Activated CD4-positive, alpha-beta T cell treated with anti-CD3 and anti-CD28 coated beads, Interleukin-2, amount 50 U/mL, for 16 hours (primary cell): Measurements from ENCODE around the gene TSPO2.

Experiments
- DNase-seq: peaks from one replicate; pipeline ENCODE4 v3.0.0-alpha.2; 2020

The TSPO2 gene

DNA sequence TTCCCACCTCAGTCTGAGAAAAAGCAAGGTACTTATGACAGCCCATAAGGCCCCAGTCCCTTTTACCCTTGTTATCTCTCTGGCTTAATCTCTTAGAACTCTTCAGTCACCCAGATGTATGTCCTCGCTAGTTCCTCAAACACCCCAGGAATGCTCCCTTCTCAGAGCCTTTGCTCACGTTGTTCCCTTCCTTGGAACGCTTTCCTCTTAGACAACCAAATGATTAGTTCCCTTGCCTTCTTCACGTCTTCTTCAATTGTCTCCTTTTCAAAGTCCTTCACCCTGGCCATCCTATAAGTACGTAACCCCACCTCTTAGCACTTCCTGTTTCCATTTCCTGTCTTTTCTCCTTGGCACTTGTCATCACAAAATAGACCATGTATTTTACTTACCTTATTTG is 9.6 kb downstream of the TSPO2 start:
- no peak for DNase-seq

DNA sequence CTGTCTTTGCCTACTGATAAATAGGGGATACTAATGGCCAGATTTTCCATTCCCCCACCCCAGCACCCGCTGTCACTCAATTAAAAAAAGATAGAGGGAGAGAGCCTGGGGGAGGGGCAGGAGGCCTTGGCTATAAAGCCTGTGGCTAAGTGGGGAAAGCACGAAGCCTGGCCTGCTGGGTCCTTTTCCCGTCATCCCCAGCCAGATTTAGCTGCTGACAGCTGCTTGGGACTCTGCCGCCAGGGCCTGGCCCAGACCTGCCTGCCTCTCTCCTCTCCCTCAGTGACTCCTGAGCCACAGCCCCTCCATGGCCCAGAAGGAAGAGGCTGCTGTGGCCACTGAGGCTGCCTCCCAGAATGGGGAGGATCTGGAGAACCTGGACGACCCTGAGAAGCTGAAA is 10.8 kb downstream of the TSPO2 start, which contains the start of gene APOBEC2:
Gene APOBEC2 (plus strand): TSS at position 162 of the 400 bp plus-strand sequence. CDS start 146 bp downstream, at position 308.
- no peak for DNase-seq

DNA sequence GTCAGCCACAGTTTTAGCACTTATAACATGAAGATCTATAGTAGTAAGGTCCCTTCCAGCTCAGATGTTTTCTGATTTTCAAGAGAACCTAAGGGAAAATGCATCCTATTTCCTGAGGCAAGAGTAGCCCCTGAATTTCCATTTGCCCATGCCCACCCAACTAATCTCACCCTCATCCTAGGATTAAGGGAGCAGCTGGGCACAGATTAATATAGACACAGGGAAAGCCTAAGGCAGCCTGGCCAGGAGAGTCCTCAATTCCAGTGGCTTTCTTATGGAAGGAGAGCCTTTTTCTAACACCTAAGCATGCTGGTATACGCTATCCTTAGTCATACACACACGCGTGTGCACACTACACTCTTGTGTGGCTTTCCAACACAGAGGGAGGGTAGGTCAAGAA is 12.2 kb downstream of the TSPO2 start:
- DNase-seq = no peak

DNA sequence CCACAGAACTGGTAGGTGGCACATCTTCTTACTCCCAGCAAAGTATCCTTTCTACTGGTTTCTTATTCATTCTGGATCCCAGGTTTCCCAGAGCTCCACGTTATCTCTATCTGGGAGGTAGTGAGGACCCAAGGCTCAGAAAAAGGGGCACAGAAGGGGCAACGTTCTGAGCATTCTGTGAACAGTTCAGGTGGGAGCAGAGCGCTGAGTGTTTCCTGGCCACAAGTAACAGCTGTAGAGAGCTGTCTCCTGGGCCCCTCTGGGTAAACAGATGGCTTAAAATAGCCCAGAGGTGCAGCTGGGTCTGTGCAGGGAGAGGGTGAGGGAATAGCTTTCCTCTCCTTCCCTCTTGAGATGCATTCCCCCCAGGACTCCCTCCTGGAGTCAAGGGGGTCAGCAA is 12.9 kb downstream of the TSPO2 start:
- no peak for DNase-seq

DNA sequence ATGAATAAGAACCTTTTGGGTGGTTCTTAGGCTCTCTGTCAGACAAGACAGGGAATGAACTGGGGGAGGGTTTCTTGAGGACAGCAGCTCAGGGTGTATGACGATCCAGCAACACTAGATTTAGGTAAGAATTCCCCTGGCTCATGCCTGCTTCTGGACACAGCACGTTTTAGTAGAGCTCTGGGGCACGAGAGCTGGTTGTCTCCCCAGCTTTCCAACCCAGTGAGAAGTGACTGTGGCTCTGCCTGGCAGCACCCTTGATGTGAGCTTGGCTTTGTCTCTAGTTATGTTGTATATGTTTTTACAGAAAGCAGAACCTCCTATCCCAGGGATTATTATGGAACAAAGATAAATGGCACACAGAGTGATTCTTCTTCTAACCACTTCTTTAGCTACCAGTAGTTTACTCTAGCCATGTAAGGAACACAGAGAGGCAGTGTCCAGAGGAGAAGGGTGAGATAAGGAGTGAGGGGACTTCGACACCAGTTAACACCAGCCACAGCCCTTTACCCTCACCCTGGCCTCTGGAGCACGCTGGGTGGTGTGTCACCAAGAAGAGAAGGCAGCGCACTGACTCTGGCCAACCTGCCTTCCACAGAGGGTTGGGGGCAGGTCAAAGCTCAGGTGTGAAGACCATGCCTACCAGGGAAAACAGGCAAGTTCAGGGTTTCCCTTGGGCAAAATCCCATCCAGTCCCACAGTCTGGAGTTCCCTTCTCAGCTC is 14.7 kb downstream of the TSPO2 start:
- DNase-seq = no peak

DNA sequence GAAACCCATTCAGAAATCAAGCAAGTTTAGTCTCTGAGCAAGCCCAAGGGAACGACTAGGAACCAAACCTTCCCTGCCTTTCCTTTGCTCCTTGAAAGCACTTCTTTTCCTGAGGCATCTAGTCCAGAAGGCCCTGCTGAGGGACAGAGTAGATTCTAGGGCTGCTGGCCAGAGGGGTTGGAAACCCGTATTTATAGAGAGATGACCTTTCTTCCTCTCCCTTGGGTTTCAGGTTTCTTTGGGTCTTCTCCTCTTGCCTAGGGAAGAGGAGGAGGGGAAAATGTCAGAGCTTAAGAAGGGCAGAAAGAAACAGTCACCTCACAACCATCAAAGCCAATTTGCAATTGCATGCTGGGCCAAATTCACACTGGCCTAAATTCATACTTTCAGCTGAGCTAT is 16.5 kb downstream of the TSPO2 start:
- DNase-seq = no peak

DNA sequence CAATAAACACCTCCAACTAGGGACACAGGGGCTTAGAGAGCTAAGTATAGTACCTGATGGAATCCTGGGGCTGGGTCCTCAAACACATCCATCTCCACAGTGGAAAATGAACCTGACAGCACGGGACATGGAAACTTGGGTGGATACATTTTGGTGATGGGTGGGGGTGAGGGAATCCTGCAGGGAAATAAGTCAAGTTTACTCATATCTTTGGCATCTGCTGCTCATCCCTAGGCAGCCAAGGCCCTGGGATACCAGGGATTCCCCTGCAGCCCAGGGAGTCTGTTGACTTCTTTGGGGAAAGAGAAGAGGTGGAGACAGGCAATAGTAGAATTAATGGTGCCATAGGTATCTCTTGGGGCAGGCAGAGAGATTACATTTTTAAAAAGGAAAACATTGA is 17.3 kb downstream of the TSPO2 start:
- DNase-seq = no peak

DNA sequence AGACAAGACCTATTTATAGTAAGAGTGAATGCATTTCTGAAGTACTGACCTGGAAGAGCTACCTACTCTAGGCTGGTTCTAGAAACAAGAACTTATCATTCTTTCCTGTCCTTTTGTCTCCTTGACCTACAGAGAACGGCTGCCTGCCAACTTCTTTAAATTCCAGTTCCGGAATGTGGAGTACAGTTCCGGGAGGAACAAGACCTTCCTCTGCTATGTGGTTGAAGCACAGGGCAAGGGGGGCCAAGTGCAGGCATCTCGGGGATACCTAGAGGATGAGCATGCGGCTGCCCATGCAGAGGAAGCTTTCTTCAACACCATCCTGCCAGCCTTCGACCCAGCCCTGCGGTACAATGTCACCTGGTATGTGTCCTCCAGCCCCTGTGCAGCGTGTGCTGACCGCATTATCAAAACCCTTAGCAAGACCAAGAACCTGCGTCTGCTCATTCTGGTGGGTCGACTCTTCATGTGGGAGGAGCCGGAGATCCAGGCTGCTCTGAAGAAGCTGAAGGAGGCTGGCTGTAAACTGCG is 19.0 kb downstream of the TSPO2 start:
- DNase-seq = no peak

DNA sequence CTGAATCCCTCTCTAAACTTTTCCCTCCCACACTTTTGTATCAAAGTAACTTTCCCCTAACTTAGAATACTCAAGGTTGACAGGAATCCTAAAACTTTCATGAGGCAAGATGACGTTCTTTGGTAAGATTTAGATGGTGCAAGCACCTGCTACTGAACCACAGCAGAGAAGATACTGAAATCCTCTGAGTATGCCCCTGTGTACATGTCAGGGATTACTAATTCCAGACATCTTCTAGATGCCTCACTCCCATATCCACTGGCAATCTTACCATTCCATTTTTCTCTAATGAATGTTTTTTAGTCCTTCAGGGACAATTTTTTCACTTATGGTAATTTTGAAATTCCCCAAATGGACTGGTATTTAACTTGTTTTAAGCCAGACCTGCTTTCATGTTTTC is 19.8 kb downstream of the TSPO2 start:
- no peak for DNase-seq

DNA sequence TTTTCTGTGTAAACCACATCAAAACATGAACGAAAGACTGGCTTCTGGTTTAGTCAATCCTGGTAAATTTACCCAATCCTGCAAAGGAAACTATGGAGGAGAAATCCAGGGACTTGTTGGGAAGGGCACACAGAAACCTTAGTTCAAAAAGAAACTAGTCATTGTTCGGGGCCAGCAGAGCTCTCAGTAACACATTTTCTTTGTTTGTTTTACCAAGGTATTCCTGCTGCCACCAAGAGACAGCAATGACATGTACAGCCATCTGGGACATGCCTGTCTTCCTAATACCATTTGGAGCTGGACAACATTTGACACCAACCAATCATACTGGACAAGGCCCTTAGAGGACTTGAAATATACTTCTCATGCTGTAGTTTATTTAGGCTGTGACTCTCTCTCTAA is 21.6 kb downstream of the TSPO2 start:
- DNase-seq = no peak

DNA sequence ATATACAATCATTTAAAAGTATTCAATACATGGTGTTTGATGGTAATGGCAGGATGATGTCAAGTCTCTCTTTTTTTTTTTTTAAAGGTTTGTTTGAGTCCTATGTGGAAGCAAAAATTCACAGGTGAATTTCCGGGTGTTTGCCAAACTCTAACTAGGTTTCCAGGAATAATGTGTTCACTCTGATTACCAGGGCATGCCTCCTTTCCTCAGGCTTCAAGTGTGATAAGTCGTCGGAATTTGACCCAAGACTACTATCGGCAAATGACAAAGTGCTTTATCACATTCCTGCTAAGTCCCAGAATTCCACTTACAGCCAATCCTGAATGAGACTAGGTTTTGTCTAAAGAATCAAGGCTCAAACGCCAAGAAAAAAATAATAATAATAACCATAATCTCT is 22.6 kb downstream of the TSPO2 start:
- no peak for DNase-seq

DNA sequence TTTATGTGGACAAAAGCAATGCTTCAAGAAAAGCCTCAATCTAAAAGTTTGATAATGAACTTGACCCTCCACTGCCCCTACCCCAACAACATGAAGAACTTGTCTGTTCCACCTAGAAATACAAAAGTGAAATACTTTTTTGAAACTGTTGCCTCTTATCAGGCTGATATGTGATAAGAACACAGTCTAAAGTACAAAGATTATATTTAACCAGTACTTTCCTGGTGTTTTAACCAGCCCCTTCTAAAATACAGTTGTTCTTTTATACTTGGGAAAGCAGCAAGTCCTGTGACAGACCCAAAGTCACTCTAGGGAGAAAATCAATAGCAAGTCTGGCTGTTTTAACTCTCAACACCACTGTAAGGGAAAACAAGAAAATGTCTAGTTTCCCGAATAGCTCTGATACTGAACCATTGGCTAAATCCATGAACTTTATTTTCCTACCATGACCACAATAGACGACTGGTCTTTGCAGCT is 23.3 kb downstream of the TSPO2 start:
- DNase-seq = no peak

DNA sequence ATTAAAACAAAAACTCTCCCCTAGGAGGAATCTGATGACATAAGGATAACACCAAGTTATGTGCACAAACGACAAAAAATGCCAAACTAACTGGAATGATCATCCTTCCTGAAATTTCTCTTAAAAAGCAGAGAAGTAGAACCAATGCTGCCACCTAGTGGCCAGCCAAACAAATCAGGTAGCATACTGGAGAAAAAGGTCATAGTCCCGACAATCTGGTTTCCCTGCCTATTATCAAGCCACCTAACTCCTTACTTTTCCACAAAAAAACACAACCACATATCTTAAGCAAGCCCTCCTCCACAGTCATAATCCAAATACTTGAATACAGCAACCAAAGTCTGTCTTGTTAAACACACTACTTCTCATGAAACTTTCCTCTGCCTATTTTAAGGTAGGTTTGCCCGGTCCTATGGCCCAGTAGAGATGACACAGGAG is 24.6 kb downstream of the TSPO2 start:
- DNase-seq = peak; percentile 55

DNA sequence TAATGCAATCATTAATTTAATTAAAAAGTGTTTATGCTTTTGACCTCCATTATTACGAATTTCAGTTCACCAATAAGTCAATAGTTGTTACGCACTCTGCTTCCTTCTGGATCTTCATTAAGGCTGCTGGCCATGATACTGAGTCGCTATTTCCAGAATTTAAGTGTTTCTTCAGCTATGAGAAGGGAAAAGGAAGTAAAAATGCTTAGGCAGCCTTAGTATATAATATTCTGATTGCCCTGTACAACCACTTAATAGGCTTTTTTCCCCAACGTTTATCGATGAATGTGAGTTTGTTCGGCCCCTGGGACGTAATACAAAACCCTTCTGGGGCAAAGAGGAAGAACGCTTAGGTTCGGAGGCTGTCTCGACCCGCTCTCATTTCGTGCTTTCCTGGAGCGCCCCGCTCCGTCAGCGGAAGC is 29.2 kb downstream of the TSPO2 start:
- DNase-seq = peak; percentile 88

DNA sequence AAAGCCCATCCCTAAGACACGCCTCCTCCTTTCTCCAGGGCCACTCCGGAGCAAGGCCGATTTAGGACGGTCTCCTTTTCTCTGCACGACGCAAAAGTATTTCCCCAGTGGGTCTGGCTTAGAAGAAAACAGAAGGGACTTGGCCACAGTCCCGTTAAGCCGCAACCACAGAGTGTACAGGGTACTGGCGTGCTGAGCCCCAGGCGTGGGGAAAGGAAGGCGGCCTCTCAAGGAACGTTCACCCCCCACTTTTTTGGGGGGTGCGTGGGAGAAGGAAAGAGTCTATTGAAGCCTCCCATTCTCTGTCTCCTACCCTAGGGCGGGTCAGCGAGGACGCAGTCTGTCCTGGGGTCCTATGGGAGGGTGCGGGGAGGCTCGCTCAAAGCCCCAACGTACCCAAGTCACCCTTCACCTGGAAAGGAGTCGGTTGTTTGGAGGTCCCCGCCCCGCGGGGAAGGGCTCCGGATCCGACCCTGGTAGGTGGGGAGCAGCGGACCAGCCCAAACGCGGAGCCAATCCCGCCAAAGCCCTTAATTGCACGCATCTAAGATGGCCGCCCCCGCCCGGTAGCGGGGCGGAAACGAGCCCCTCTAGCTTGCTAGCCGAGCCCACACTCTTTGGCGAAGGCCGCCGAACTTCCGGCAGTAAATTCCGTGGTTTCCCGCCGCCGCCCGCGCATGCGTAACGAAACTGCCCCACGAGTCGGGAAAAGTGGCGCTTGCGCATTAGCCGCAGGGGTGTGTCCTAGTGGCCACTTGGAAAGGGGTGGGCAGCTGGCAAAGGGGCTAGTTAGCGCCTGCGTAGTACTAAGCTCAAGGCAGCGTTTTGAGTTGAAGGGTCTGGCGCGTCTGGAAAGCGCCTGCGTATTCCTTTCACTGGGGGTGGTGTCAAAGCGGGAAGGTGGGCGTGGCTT is 29.9 kb downstream of the TSPO2 start, which contains the start of gene OARD1:
Gene OARD1 (minus strand): TSS at position 434 of the 913 bp plus-strand sequence. CDS start 722 bp downstream, outside the sequence.
- peak; percentile 100 for DNase-seq

DNA sequence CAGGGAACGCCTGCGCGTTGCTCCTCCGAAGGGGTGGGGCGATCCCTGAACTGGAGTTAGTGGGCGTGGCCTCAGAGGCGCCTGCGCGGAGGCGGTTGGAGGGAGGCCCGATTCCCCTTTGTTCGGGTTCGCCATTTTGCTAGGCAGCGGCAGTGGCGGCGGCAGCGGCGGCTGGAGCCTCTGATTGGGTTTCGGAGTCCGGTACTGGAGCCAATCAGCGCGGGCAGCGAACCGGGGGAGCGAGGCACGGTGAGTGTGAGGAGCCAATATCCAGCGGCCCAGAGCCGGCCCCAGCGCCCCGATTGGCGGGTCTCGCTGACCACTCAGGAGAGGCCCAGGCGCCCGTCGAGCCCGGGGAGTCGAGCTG is 30.6 kb downstream of the TSPO2 start, which contains the start of gene NFYA:
Gene NFYA (plus strand): TSS at position 139 of the 367 bp plus-strand sequence. CDS start 6,116 bp downstream, outside the sequence.
- DNase-seq = no peak

DNA sequence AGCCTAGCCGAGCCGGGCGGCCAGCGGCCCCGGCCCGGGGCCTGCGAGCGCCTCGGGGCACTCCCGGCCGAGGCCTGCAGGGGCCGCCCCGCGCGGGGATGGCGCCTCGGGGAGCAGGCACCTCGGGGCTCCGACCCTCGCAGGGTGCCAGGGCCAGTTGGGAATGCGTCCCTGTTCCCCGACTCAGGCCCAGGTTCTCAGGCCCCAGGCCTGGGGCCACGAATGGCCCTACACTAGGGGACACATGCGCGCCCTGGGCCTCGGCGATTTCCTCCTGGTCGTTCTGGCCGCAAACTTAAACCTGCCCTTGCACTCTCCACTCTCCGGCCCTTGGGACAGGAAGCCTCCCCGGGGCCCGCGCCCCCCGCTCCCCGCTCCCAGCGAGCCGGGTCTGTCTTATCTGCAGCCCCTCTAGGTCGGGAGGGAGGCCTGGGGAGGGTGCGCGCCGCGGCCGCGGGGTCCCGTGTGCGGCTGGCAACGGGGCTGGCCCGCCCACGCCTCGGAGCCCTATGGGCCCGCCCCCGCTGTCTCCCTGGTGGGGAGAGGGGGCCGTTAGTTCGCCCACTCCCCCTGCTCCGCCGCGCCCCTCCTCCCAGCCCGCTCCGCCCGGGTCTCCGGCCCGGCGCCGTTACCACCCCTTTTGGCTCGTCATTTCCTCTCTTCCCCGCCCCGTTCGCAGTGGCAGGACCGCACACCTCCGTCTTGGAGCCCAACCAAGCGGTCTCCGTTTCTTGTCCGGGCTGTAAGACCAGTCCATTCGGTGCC is 31.1 kb downstream of the TSPO2 start:
- DNase-seq = peak; percentile 89

DNA sequence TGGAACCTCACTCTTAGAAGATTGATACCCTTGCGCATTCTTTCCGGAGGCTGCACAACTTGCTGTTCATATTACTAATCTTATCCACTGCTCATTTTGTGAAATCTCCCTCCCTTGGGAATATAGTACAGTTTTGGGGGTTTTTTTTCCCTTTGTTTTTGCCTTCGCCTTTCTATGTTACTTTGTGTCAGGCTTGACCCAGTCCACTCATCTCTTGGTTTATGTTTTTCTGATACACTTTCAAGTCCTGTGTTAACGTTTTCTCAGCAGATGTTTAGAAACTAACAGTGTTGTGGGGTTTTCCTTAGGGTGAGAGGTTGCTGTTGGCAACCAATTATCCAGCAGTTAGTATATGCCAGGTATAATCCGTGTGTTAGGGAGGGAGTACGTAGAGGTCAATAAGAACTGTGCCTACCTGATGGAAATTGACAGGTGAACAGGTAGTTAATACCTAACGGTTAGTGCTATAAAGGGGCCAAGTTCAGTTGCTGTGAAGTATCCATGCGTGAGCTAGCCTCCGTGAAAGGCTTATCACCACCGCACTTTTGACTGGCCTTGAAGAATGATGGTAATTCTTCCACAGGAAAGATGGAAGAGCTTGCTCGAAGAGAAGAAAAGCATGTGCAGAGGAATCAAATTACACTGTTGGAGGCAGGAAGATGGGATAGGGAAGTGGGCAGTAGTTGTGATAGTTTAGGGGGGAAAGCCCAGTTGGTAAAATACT is 31.9 kb downstream of the TSPO2 start:
- DNase-seq = no peak

DNA sequence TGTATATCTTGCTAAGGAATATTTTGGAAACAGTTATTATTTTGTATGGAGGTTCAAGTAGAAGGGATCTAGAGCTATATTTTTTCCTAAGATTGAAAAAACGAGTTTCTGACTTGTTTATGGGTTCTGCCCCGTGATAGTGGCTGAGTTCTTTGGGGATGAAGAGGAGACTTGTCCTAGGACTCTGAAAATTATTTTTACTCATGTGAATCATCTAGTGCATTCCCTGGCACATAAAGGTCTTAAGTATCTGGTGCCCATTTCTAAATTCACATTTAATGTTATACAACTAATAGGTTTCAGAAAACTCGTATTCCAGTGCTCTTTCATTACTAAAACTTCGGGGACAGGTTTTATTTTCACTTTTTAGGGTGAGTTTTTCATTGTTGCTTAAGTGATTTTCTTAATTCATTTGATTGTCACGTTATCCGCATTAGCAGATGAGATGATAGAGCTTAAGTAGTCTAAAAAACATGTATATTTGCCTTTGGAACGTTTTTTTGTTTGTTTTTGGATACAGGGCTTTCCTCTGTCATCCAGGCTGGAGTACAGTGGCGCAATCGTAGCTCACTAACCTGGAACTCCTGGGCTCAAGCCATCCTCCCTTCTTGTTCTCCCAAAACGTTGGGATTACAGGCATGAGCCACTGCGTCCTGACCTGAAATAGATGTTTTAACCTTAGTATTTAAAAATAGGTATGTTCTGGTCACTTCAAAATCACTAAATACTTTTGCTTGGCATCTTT is 32.6 kb downstream of the TSPO2 start:
- no peak for DNase-seq

DNA sequence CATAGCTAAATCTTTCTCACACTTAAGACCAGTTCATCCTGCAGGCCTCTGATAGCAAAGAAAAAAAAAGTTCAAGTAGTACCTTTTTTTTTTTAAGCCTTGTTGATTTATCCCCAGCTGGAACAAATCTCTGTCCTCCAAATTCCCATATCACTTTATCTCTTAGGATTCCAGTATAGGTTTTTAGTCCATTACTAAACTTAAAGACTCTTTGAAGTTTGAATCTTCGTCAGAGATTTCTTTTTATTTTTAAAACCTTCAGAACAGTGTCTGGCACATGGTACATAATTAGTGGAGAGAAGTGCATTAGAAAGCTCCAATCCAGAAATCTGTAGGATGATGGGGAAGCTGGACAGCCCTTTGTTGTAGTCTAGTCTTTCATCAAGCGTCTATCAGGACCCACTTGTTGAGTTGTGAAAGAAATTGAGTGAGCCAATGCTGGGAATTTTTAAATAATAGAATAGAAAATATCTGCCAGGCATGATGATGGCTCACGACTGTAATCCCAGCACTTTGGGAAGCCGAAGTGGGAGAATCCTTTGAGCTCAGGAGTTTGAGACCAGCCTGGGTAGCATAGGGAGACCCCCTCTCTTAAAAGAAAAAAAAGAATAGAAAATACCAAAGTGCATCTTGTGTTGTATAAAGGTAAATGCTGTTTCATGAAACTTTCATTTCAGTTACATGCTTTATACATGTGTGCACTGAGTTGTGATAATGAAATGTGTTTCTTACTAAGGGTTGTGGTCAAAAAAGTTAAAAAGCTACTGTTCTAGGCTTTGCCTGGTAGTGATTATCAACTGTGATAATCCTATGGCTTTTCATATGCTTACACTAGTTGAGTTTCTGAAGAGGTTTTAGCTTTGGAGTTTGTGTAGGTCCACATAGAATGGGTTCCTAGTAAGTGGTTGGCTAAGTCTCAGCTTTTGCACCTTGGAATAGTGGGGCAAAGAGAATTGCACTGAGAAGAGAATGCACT is 33.7 kb downstream of the TSPO2 start:
- DNase-seq = no peak
